Measurements from ENCODE around the gene OSBPL3.

OSBPL3 gene

GRCh38 chr7:24842029-24842428 is 137.9 kb downstream of the OSBPL3 start:
- Histone ChIP-seq H3K27ac (peak overlapping the region; percentile 38), H3K36me3 (replicated peaks) (peaks cover 10% of the 10 kb centered on the region), H3K4me3 (ENCODE audit: low read depth, low read length) (no peak overlapping the region), H3K27me3 (replicated peaks) (no peaks in the 10 kb centered on the region)
- DNase-seq, result no peak
- in situ Hi-C loops (cut with HindIII; ENCODE audit: low pct_ligation_motif_present, low sequenced_read_pairs), result no loop called here
- TF ChIP-seq CTCF (IDR thresholded peaks at IDR 0.05; ENCODE audit: low read depth, low read length, missing control alignments), result no peak

GRCh38 chr7:24840563-24840962 is 139.4 kb downstream of the OSBPL3 start:
- H3K27ac ChIP-seq, result no peak overlapping the region
- no peaks in the 10 kb centered on the region for H3K27me3 ChIP-seq (replicated peaks)
- in situ Hi-C loops (cut with HindIII; ENCODE audit: low pct_ligation_motif_present, low sequenced_read_pairs), result no loop called here
- no peak for TF ChIP-seq CTCF (IDR thresholded peaks at IDR 0.05; ENCODE audit: low read depth, low read length, missing control alignments)
- peaks cover 10% of the 10 kb centered on the region for H3K36me3 ChIP-seq (replicated peaks)
- no peak for DNase-seq
- no peak overlapping the region for H3K4me3 ChIP-seq (ENCODE audit: low read depth, low read length)

DNA sequence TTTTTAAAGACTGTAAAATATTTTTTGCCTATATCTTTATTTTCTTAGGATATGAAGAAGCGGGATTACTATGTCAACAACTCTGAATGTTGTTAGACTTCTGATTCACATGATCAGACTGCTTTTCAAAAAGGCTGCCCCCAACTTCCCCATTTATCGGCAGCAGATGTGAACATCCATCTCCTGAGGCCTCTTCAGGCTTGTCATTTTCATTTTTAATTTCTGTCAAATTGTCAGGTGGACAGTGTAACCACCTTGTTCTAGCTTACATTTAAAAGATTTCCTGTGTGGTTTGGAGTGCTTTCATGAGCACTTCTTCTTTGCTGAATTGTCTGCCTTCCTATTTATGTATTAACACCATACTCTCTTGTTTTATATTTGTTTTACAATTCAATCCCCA is 143.9 kb downstream of the OSBPL3 start:
- Histone ChIP-seq H3K36me3 (replicated peaks) (peaks cover 12% of the 10 kb centered on the region), H3K4me3 (ENCODE audit: low read depth, low read length) (no peak overlapping the region), H3K27me3 (replicated peaks) (no peaks in the 10 kb centered on the region), H3K27ac (no peak overlapping the region)
- in situ Hi-C loops (cut with HindIII; ENCODE audit: low pct_ligation_motif_present, low sequenced_read_pairs), result no loop called here
- no peak for TF ChIP-seq CTCF (IDR thresholded peaks at IDR 0.05; ENCODE audit: low read depth, low read length, missing control alignments)
- DNase-seq, result no peak

DNA sequence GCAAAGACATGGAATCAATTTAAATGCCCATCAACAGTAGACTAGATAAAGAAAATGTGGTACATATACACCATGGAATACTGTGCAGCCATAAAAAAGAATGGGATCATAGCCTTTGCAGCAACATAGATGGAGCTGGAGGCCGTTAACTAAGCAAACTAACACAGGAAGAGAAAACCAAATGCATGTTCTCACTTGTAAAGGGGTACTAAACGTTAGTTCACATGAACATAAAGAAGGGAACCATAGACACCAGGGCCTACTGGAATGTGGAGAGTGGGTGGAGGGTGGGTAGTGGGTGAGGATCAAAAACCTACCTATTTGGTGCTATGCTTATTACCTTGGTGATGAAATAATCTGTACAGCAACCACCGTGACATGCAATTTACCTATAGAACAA is 144.3 kb downstream of the OSBPL3 start:
- Histone ChIP-seq H3K27me3 (replicated peaks) (no peaks in the 10 kb centered on the region), H3K36me3 (replicated peaks) (peaks cover 12% of the 10 kb centered on the region), H3K4me3 (ENCODE audit: low read depth, low read length) (no peak overlapping the region), H3K27ac (no peak overlapping the region)
- in situ Hi-C loops (cut with HindIII; ENCODE audit: low pct_ligation_motif_present, low sequenced_read_pairs), result no loop called here
- DNase-seq, result no peak
- no peak for TF ChIP-seq CTCF (IDR thresholded peaks at IDR 0.05; ENCODE audit: low read depth, low read length, missing control alignments)

DNA sequence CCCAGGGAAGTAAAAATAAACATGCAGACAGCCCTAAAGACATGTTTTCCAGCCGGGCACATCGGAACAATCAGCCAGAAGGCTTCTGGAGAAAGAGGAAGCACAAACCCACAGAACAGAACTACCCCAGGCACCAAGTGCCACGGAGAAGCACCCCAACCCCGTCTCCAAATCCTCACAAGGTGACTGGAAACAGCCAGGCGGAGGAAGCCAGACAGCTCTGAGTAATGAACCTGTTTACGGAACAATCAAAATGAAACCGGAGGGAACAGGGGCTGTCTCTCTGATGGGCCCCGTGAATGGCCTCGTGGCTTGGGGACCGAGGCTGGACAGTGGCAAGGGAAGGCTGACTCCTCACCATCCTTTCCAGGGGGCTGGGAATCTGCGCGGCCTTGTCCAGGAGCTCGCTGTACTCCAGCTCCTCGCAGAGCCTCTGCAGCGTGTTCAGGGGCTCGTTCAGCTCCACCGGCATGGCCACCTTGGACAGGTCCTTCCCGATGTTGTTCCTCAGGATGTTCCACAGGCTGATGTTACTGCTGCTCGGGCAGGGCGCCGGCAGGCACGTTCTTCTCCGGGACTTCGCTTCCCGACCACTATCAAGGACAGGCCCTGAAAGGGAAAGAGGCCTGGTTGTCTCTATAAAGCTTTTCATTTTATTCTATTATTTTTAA is 145.7 kb downstream of the OSBPL3 start:
- H3K36me3 ChIP-seq (replicated peaks), result peaks cover 16% of the 10 kb centered on the region
- no peak overlapping the region for H3K4me3 ChIP-seq (ENCODE audit: low read depth, low read length)
- no peaks in the 10 kb centered on the region for H3K27me3 ChIP-seq (replicated peaks)
- in situ Hi-C loops (cut with HindIII; ENCODE audit: low pct_ligation_motif_present, low sequenced_read_pairs), result no loop called here
- no peak for DNase-seq
- H3K27ac ChIP-seq, result no peak overlapping the region
- no peak for TF ChIP-seq CTCF (IDR thresholded peaks at IDR 0.05; ENCODE audit: low read depth, low read length, missing control alignments)

DNA sequence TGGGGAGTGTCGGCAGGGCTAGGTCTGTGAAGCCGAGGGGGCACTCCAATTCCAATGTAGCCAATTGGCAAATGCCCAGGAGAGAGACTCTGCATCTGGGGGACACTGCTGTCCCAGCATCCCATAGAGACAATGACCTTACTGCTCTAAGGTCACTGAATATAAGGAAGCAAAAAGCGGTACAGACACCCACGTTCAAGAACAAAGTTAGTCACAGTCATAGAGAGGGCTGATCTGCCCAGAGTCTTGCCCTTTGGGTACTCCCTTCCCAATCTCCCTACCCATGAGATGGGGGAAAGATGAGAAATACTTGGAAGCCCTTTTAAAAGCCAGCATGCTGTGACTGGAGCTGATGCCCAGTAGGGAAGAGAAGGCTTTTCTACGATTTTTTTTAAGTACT is 146.4 kb downstream of the OSBPL3 start:
- H3K27ac ChIP-seq, result no peak overlapping the region

More for the DNA sequence above, 146.4 kb downstream of the OSBPL3 start:
- Histone ChIP-seq H3K36me3 (replicated peaks) (peaks cover 9% of the 10 kb centered on the region), H3K27me3 (replicated peaks) (no peaks in the 10 kb centered on the region), H3K4me3 (ENCODE audit: low read depth, low read length) (no peak overlapping the region)
- in situ Hi-C loops (cut with HindIII; ENCODE audit: low pct_ligation_motif_present, low sequenced_read_pairs), result no loop called here
- DNase-seq, result no peak
- no peak for TF ChIP-seq CTCF (IDR thresholded peaks at IDR 0.05; ENCODE audit: low read depth, low read length, missing control alignments)

Data from brain microvascular endothelial cell (primary cell).